Karpas-422 (cell line): ENCODE measurements around the gene DHCR24. TPM values are rescaled to one million over a fixed set of nuclear protein-coding genes. Genes with fewer than 3 reads are reported as not detected.
"Not testable (repeated sequence)": the region's sequence is repeated elsewhere in the genome, so short reads cannot be mapped to it uniquely, and the experiment has no call there.

Source experiments
- DNase-seq: peaks from one replicate; pipeline ENCODE4 v3.0.0-alpha.2; 2015
- H2AFZ ChIP-seq: fragments of 200-600 bp; sonication (generic); 2 replicates; pipeline ENCODE4 v1.6.1; 2014; ENCODE audit warnings: antibody characterized with exemption, low read length, mixed read lengths
- H3K27ac ChIP-seq: fragments of 200-600 bp; sonication (generic); 2 replicates; pipeline ENCODE4 v1.5.1; 2014; ENCODE audit warnings: mild to moderate bottlenecking, low read length, moderate library complexity
- H3K27me3 ChIP-seq: fragments of 200-600 bp; sonication (generic); 2 replicates; pipeline ENCODE4 v1.6.1; 2014; ENCODE audit warnings: low read length, mixed read lengths
- H3K36me3 ChIP-seq: fragments of 200-600 bp; sonication (generic); 2 replicates; pipeline ENCODE4 v1.6.1; 2014; ENCODE audit warnings: low read length, mixed read lengths; ENCODE audit not compliant: insufficient read depth
- H3K4me1 ChIP-seq: fragments of 200-600 bp; sonication (generic); 2 replicates; pipeline ENCODE4 v1.6.1; 2014; ENCODE audit warnings: mild to moderate bottlenecking, low read length, mixed read lengths
- H3K4me2 ChIP-seq: fragments of 200-600 bp; sonication (generic); 2 replicates; pipeline ENCODE4 v1.6.1; 2014; ENCODE audit warnings: low read length, low read depth, mild to moderate bottlenecking; ENCODE audit not compliant: poor library complexity, severe bottlenecking
- H3K4me3 ChIP-seq: fragments of 200-600 bp; sonication (generic); 2 replicates; pipeline ENCODE4 v1.5.1; 2014; ENCODE audit warnings: mild to moderate bottlenecking, antibody characterized with exemption, low read length, mixed read lengths
- H3K79me2 ChIP-seq: fragments of 200-600 bp; sonication (generic); 2 replicates; pipeline ENCODE4 v1.6.1; 2014; ENCODE audit warnings: mild to moderate bottlenecking, low read length, mixed read lengths
- H3K9ac ChIP-seq: fragments of 200-600 bp; sonication (generic); 2 replicates; pipeline ENCODE4 v1.6.0; 2014; ENCODE audit warnings: low read length
- H3K9me2 ChIP-seq: fragments of 200-600 bp; sonication (generic), shearing (Covaris generic); replicated peaks from 2 replicates; pipeline ENCODE4 v1.6.0; 2014; ENCODE audit warnings: mild to moderate bottlenecking, low read length, moderate library complexity; ENCODE audit not compliant: insufficient read depth
- H3K9me3 ChIP-seq: fragments of 300-700, 200-600 bp; sonication (generic); 2 replicates; pipeline ENCODE4 v1.6.1; 2014; ENCODE audit warnings: low read length, mixed read lengths
- H4K20me1 ChIP-seq: fragments of 200-600 bp; sonication (generic); 2 replicates; pipeline ENCODE4 v1.6.1; 2014; ENCODE audit warnings: mild to moderate bottlenecking, antibody characterized with exemption, low read length, low read depth; ENCODE audit not compliant: insufficient read depth
- total RNA-seq: library from RNA; depleted of rRNA; stranded (reverse); fragments of >200 nt; shearing (Covaris generic); gene quantifications from 2 replicates; pipeline ENCODE4 v1.2.3, GENCODE V29; 2014; ENCODE audit warnings: low replicate concordance; rRNA removed

DHCR24 gene, protein sequence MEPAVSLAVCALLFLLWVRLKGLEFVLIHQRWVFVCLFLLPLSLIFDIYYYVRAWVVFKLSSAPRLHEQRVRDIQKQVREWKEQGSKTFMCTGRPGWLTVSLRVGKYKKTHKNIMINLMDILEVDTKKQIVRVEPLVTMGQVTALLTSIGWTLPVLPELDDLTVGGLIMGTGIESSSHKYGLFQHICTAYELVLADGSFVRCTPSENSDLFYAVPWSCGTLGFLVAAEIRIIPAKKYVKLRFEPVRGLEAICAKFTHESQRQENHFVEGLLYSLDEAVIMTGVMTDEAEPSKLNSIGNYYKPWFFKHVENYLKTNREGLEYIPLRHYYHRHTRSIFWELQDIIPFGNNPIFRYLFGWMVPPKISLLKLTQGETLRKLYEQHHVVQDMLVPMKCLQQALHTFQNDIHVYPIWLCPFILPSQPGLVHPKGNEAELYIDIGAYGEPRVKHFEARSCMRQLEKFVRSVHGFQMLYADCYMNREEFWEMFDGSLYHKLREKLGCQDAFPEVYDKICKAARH
- 115 and 122 TPM in 2 replicates for total RNA-seq

DNA sequence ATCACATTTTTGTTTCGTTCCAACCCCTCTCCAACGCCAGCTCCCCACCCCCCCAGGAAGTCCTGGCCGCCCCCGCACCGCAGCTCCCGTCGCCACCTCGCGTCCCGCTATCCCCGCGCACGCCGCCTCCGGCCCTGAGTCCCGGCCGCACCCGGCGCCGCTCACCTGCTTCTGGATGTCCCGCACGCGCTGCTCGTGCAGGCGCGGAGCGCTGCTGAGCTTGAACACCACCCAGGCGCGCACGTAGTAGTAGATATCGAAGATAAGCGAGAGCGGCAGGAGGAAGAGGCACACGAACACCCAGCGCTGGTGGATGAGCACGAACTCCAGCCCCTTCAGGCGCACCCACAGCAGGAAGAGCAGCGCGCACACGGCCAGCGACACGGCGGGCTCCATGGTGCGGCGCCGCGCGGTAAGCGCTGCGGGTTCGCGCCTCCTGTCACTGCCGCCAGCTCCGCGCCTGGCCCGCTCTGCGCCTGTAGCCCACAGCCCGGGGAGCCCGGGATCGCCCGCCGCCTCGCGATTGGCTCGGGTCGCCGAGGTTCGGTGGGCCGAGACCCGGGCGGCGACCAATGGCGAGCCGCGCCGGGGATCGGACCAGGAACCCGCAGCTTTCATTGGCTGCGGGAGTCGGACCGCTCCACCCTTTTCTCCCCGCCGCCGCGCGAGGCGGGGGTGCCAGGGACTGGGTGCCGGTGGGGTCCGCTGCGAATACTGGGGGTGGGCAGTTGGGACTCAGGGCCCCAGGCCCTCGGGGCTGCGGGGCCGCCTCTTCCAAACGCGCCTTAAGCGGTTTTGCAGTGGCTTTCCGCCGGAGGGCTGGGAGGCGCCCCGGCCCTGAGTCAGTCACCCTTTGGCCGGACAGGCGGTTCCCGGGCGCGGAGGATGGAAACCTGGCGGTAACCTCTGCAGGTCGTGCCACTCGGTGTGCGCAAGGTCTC lies at the start of gene DHCR24:
Gene DHCR24 (minus strand): TSS at position 472 of the 941 bp plus-strand sequence. CDS start 76 bp downstream, at position 396.
- Histone ChIP-seq H3K4me1 (peaks cover 30% of the 10 kb centered on the region), H3K9ac (peak within 1 kb of the TSS; percentile 98), H2AFZ (peak within 1 kb of the TSS; percentile 88), H3K4me3 (peak within 1 kb of the TSS; percentile 99), H3K4me2 (peak within 1 kb of the TSS; percentile 81), H3K79me2 (peaks cover 50% of the 10 kb centered on the region), H4K20me1 (no peaks in the 10 kb centered on the region), H3K9me2 (no peaks in the 10 kb centered on the region), H3K36me3 (peaks cover 35% of the 10 kb centered on the region), H3K9me3 (no peaks in the 10 kb centered on the region), H3K27ac (peak within 1 kb of the TSS; percentile 69), H3K27me3 (no peaks in the 10 kb centered on the region)
- DNase-seq = peak; percentile 93

DNA sequence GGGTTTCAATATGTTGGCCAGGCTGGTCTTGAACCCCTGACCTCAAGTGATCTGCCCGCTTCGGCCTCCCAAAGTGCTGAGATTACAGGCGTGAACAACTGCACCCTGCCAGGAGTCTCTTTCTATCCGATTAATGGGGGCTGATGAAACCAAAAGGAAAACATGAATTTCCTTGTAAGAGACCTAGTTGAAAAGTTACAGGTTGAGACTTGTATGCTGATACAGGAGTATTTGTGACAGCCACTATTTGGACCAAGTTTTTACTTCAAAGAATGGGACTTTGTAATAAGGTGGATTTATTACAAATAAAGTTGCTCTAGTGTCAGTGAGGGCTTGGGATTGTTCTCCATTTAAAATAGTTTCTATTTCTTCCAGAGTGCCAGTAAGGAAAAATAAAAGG lies 49.8 kb upstream of the DHCR24 start:
- no peak overlapping the region for H3K9ac ChIP-seq
- H3K9me2 ChIP-seq = no peaks in the 10 kb centered on the region

DNA sequence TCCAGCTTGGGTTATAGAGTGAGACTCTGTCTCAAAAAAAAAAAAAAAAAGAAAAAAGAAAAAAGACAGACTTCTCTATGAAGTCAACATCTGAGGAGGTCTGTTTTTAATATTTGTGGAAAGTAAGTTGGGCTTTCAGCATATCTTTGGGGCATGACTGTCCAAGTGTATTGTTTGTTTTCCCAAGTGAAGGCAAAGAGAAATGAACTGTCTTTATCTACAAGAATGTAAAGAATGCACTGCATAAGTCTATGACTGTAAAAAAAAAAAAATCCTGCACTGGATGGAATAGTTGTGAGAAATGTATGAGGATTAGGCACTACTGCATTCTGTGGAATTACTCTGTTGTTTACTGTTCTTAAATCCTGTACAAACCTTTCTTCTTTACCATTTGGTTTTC lies 47.9 kb upstream of the DHCR24 start:
- H3K4me1 ChIP-seq = no peaks in the 10 kb centered on the region
- no peaks in the 10 kb centered on the region for H3K9me2 ChIP-seq
- no peak for DNase-seq
- H4K20me1 ChIP-seq = no peaks in the 10 kb centered on the region
- no peak overlapping the region for H3K9ac ChIP-seq
- H3K4me3 ChIP-seq = no peak overlapping the region
- H3K36me3 ChIP-seq = no peaks in the 10 kb centered on the region
- no peak overlapping the region for H2AFZ ChIP-seq
- H3K27ac ChIP-seq = no peak overlapping the region
- H3K9me3 ChIP-seq = no peaks in the 10 kb centered on the region
- H3K27me3 ChIP-seq = no peaks in the 10 kb centered on the region
- H3K4me2 ChIP-seq = no peak overlapping the region
- no peaks in the 10 kb centered on the region for H3K79me2 ChIP-seq

More for the DNA sequence above, 49.8 kb upstream of the DHCR24 start:
- Histone ChIP-seq H2AFZ (no peak overlapping the region), H3K27me3 (no peaks in the 10 kb centered on the region), H3K9me3 (no peaks in the 10 kb centered on the region), H3K36me3 (no peaks in the 10 kb centered on the region), H3K4me3 (no peak overlapping the region), H3K4me1 (no peaks in the 10 kb centered on the region), H4K20me1 (no peaks in the 10 kb centered on the region), H3K79me2 (no peaks in the 10 kb centered on the region), H3K4me2 (no peak overlapping the region), H3K27ac (no peak overlapping the region)
- no peak for DNase-seq

DNA sequence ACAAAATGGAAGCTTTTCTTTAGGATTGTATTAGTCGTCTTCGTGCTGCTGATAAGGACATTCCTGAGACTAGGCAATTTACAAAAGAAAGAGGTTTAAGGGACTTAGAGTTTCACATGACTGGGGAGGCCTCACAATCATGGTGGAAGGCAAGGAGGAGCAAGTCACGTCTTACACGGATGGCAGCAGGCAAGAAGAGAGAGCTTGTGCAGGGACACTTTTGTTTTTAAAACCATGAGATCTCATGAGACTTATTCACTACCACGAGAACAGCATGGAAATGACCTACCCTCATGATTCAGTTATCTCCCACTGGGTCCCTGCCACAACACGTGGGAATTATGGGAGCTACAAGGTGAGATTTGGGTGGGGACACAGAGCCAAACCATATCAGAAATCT lies 47.1 kb upstream of the DHCR24 start:
- not testable (repeated sequence) for H3K4me3 ChIP-seq, H3K9me2 ChIP-seq, H3K27me3 ChIP-seq, H3K9ac ChIP-seq, H3K9me3 ChIP-seq, H3K79me2 ChIP-seq, H3K4me1 ChIP-seq, H2AFZ ChIP-seq, H3K4me2 ChIP-seq, H4K20me1 ChIP-seq, H3K27ac ChIP-seq, H3K36me3 ChIP-seq, DNase-seq

DNA sequence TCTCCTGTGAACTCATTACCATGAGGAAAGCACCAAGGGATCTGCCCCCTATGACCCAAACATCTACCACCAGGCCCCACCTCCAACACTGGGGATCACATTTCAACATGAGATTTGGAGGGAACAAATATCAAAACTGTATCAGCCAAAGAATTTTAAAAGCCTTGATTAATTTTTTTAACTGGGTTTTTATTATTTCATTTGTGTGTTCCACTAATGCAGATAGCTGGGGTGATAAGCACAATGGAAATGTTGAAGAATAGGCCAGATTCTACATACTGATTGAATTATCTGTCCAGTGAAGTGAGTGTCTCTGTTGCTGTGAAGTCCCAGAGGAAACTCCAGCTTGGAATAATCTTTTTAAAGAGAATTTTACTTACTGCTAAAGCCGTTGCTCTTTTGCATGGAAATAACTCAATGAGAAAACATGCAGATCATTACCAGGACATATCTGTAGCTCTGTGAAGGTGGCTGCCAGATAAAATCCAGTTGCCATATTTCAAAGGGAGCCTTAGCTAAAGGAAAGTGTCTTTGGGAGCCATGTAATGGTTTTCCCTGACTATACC lies 44.4 kb upstream of the DHCR24 start:
- no peak for DNase-seq
- Histone ChIP-seq H3K4me3 (no peak overlapping the region), H3K36me3 (no peaks in the 10 kb centered on the region)

DNA sequence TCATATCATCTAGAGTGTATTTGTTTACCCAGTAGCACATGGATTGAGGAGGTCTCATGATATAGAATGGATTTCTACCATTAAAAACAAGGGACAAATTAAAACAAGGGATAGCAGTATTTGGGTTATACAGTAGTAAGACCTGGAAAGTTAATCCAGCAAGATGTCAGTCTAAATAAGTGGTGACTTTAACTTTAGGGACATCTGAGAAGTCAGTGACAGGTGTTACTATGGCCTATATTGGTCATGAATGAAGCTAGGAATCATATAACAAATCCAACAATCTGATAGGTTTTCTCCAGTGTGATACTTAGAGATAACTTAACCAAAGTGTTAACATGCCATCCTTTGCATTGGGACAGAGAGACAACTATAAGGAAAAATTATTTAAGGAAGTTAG lies 42.7 kb upstream of the DHCR24 start:
- H3K4me2 ChIP-seq = no peak overlapping the region
- H3K9me3 ChIP-seq = no peaks in the 10 kb centered on the region
- no peak overlapping the region for H3K27ac ChIP-seq
- DNase-seq = no peak
- H4K20me1 ChIP-seq = no peaks in the 10 kb centered on the region
- no peaks in the 10 kb centered on the region for H3K27me3 ChIP-seq
- no peak overlapping the region for H2AFZ ChIP-seq
- H3K79me2 ChIP-seq = no peaks in the 10 kb centered on the region
- H3K9ac ChIP-seq = no peak overlapping the region
- peaks cover 9% of the 10 kb centered on the region for H3K4me1 ChIP-seq
- H3K4me3 ChIP-seq = no peak overlapping the region
- no peaks in the 10 kb centered on the region for H3K9me2 ChIP-seq
- H3K36me3 ChIP-seq = no peaks in the 10 kb centered on the region

More for the DNA sequence above, 44.4 kb upstream of the DHCR24 start:
- no peaks in the 10 kb centered on the region for H3K9me3 ChIP-seq
- no peaks in the 10 kb centered on the region for H3K79me2 ChIP-seq
- H3K27ac ChIP-seq = no peak overlapping the region
- no peaks in the 10 kb centered on the region for H4K20me1 ChIP-seq
- no peaks in the 10 kb centered on the region for H3K27me3 ChIP-seq
- H2AFZ ChIP-seq = no peak overlapping the region
- H3K4me1 ChIP-seq = peaks cover 9% of the 10 kb centered on the region
- H3K9ac ChIP-seq = no peak overlapping the region
- no peak overlapping the region for H3K4me2 ChIP-seq
- no peaks in the 10 kb centered on the region for H3K9me2 ChIP-seq

DNA sequence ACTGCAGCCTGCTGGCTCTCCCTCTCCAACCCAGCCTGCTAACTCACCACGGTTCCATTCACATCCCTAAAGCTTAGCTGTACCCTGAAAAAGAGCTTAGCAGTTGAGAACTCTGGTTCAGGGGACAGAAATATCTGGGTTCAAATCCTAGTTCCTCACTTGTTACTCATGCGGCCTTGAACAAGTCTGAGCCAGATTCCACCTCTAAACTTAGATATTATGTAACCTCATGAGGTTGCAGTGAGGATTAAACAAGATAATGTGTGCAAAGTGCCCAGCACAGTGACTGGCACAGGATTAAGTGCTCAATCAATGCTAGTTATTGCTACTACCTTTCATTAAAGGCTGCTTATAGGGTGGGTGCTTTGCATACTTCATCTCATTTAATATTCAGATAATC lies 41.3 kb upstream of the DHCR24 start:
- H3K27me3 ChIP-seq = no peaks in the 10 kb centered on the region
- no peaks in the 10 kb centered on the region for H3K9me3 ChIP-seq
- no peak overlapping the region for H3K4me3 ChIP-seq
- no peaks in the 10 kb centered on the region for H3K36me3 ChIP-seq
- DNase-seq = no peak
- H3K9ac ChIP-seq = no peak overlapping the region
- no peaks in the 10 kb centered on the region for H3K79me2 ChIP-seq
- no peaks in the 10 kb centered on the region for H4K20me1 ChIP-seq
- H2AFZ ChIP-seq = no peak overlapping the region
- H3K9me2 ChIP-seq = no peaks in the 10 kb centered on the region
- H3K27ac ChIP-seq = no peak overlapping the region
- H3K4me2 ChIP-seq = no peak overlapping the region
- H3K4me1 ChIP-seq = peaks cover 9% of the 10 kb centered on the region
